Endothelial cell of umbilical vein (primary cell): ENCODE results near the gene NKIRAS1. TPM values are rescaled to one million over a fixed set of nuclear protein-coding genes. Genes with fewer than 3 reads are reported as not detected.

Experiments
- BruUV-seq: library from RNA; stranded (reverse); fragments of 400-500 nt; replicated peaks from 2 replicates; lab custom pipeline; 2021; lab: Mats Ljungman, UMichigan
- CTCF ChIA-PET: fragments of 300-600, 350-600 bp; sonication (Branson Sonifier 250); formaldehyde crosslinking; loops from one replicate; lab custom pipeline; 2021; ENCODE audit warnings: antibody characterized with exemption, inconsistent platforms; lab: Charles Lee
- POLR2A ChIA-PET: fragments of 300-600, 350-600 bp; sonication (Branson Sonifier 250); formaldehyde crosslinking; loops from one replicate; lab custom pipeline; 2021; ENCODE audit warnings: antibody characterized with exemption, inconsistent platforms; lab: Charles Lee
- DNase-seq: peaks from one replicate; pipeline ENCODE4 v3.0.0-alpha.2; 2011; ENCODE audit warnings: low read depth, low spot score
- FAIRE-seq: peaks from 2 replicates; lab custom pipeline; 2011; peaks lifted over from hg19 to GRCh38; lab: Jason Lieb, UNC
- H2AFZ ChIP-seq: 2 replicates; pipeline ENCODE4 v1.6.0; 2012; ENCODE audit warnings: low read depth, low read length, control low read depth, inconsistent platforms
- H3K27ac ChIP-seq: 2 replicates; pipeline ENCODE4 v1.5.1; 2011; ENCODE audit warnings: low read depth, mild to moderate bottlenecking, control low read depth, low read length, moderate library complexity; ENCODE audit not compliant: insufficient read depth
- H3K27me3 ChIP-seq, 2 experiments: 2 replicates each; pipeline versions ENCODE4 v1.6.0 to v1.6.1; 2011; ENCODE audit warnings: low read length in 2 of 2, mixed read lengths in 1 of 2; ENCODE audit not compliant: control insufficient read depth in 2 of 2, insufficient read depth in 2 of 2
- H3K36me3 ChIP-seq, 2 experiments: 2 replicates in 1 of 2; 3 replicates in 1 of 2; pipeline ENCODE4 v1.5.1; 2011; ENCODE audit warnings: low read length in 2 of 2, mild to moderate bottlenecking in 1 of 2, moderate library complexity in 1 of 2; ENCODE audit not compliant: control insufficient read depth in 2 of 2, insufficient read depth in 2 of 2; ENCODE audit errors: extremely low read depth in 1 of 2
- H3K4me1 ChIP-seq: 3 replicates; pipeline ENCODE4 v1.5.1; 2011; ENCODE audit warnings: mild to moderate bottlenecking, low read length; ENCODE audit not compliant: control insufficient read depth, insufficient read depth; ENCODE audit errors: extremely low read depth
- H3K4me2 ChIP-seq: 2 replicates; pipeline ENCODE4 v1.6.1; 2011; ENCODE audit warnings: low read length, control low read depth, mixed read lengths; ENCODE audit not compliant: insufficient read depth
- H3K4me3 ChIP-seq, 3 experiments: fragments of 200-600 bp in 1 of 3; sonication (generic), shearing (Covaris generic) in 1 of 3; replicated peaks in 1 of 3; 2 replicates each; pipeline ENCODE4 v1.5.1; 2011 to 2016; ENCODE audit warnings: control low read depth in 3 of 3, low read length in 3 of 3, mild to moderate bottlenecking in 2 of 3, inconsistent platforms in 1 of 3, low read depth in 1 of 3, moderate library complexity in 1 of 3; ENCODE audit not compliant: insufficient read depth in 1 of 3
- H3K79me2 ChIP-seq: 2 replicates; pipeline ENCODE4 v1.6.0; 2012; ENCODE audit warnings: low read length, inconsistent platforms; ENCODE audit not compliant: control insufficient read depth, insufficient read depth
- H3K9ac ChIP-seq: replicated peaks from 2 replicates; pipeline ENCODE3; 2011; ENCODE audit warnings: low read length, control low read depth; ENCODE audit not compliant: insufficient read depth; ENCODE audit errors: extremely low read depth
- H3K9me1 ChIP-seq: replicated peaks from 3 replicates; pipeline ENCODE4 v1.6.0; 2011; ENCODE audit warnings: mild to moderate bottlenecking, low read length; ENCODE audit not compliant: control insufficient read depth, insufficient read depth; ENCODE audit errors: extremely low read depth
- H3K9me3 ChIP-seq: replicated peaks from 2 replicates; pipeline ENCODE4 v1.5.1; 2012; ENCODE audit warnings: low read length, inconsistent platforms; ENCODE audit not compliant: control insufficient read depth, insufficient read depth
- H4K20me1 ChIP-seq: replicated peaks from 2 replicates; pipeline ENCODE3; 2011; ENCODE audit warnings: mild to moderate bottlenecking, low read length; ENCODE audit not compliant: control insufficient read depth, insufficient read depth; ENCODE audit errors: extremely low read depth
- CTCF ChIP-seq, 2 donors: IDR thresholded peaks; 1 replicate in 1 of 2; 2 replicates in 1 of 2; pipeline ENCODE4 v1.5.1; 2011; ENCODE audit warnings: low read length in 2 of 2, mild to moderate bottlenecking in 2 of 2, moderate library complexity in 2 of 2, control low read depth in 1 of 2, inconsistent platforms in 1 of 2, low read depth in 1 of 2; ENCODE audit not compliant: insufficient read depth in 1 of 2; ENCODE audit errors: extremely low read depth in 1 of 2
- EZH2 ChIP-seq: IDR thresholded peaks from 2 replicates; pipeline ENCODE4 v1.6.1; 2012; ENCODE audit warnings: borderline replicate concordance, low read depth, mild to moderate bottlenecking, moderate library complexity, low read length, inconsistent platforms; ENCODE audit not compliant: severe bottlenecking
- FOS ChIP-seq: IDR thresholded peaks from 2 replicates; pipeline ENCODE4 v1.6.1; 2011; ENCODE audit warnings: mild to moderate bottlenecking, low read length, moderate library complexity, borderline replicate concordance; ENCODE audit not compliant: insufficient read depth
- GATA2 ChIP-seq: IDR thresholded peaks from 2 replicates; pipeline ENCODE4 v1.7.0; 2011; ENCODE audit warnings: low read depth, mild to moderate bottlenecking, moderate library complexity, mixed read lengths, low read length; ENCODE audit not compliant: insufficient read length, insufficient read depth
- JUN ChIP-seq: IDR thresholded peaks from 2 replicates; pipeline ENCODE4 v1.6.1; 2011; ENCODE audit warnings: borderline replicate concordance, low read depth; ENCODE audit not compliant: insufficient read length, insufficient read depth
- MAX ChIP-seq: IDR thresholded peaks from 2 replicates; pipeline ENCODE4 v1.6.1; 2011; ENCODE audit not compliant: insufficient read depth, insufficient read length
- MYC ChIP-seq: IDR thresholded peaks from one replicate; pipeline ENCODE4 v1.6.1; 2011; ENCODE audit warnings: mild to moderate bottlenecking, low read depth, low read length
- POLR2A ChIP-seq: IDR thresholded peaks from 2 replicates; pipeline ENCODE4 v1.6.1; 2012; ENCODE audit warnings: low read depth, mild to moderate bottlenecking, control low read depth, low read length
- POLR2AphosphoS5 ChIP-seq: IDR thresholded peaks from 2 replicates; pipeline ENCODE4 v1.6.1; 2012; ENCODE audit warnings: low read depth, mild to moderate bottlenecking, control low read depth, low read length, moderate library complexity; ENCODE audit not compliant: insufficient read depth
- dilution Hi-C: fragments of 300-500 bp; cut with MboI; formaldehyde crosslinking; loops from one replicate; pipeline ENCODE4 v1.15.0; 2019; ENCODE audit warnings: low sequenced_read_pairs; ENCODE audit not compliant: extremely low pct_ligation_motif_present
- intact Hi-C: fragments of 100-400 bp; cut with micrococcal nuclease; formaldehyde crosslinking; loops from one replicate; pipeline ENCODE4 v1.10.0; 2022
- polyA plus RNA-seq, 4 experiments: library from polyadenylated mRNA; depleted of rRNA in 3 of 4; stranded (reverse) in 3 of 4; unstranded in 1 of 4; fragments of >200 nt; gene quantifications; 2 replicates each; pipeline versions ENCODE4 v1.2.1 to v1.2.3, GENCODE V29; 2011 to 2012; ENCODE audit warnings: missing spikeins in 1 of 4
- total RNA-seq: library from RNA; stranded (reverse); gene quantifications from 2 replicates; pipeline ENCODE4 v1.2.3, GENCODE V29; 2021

Gene NKIRAS1
- total and polyA plus RNA-seq, 2 donors (not counting 3 experiments of a cell fraction or from before 2014, with no cell fraction given): 2.2 to 2.9 TPM

GRCh38 chr3:23934253-23934652, 17.5 kb upstream of the NKIRAS1 start:
- no TSS peak for BruUV-seq
- Histone ChIP-seq H3K79me2 (no peaks in the 10 kb centered on the region), H3K9me1 (no peaks in the 10 kb centered on the region), H4K20me1 (no peaks in the 10 kb centered on the region), H3K9me3 (no peaks in the 10 kb centered on the region), H3K36me3 (no peaks in the 10 kb centered on the region), H3K27ac (no peak overlapping the region), H3K4me1 (no peaks in the 10 kb centered on the region), H2AFZ (no peak overlapping the region), H3K9ac (no peak overlapping the region), H3K4me2 (no peak overlapping the region), H3K27me3 (peaks cover 0 to 5% of the 10 kb centered on the region in 2 experiments), H3K4me3 (no peak overlapping the region)
- no peak for FAIRE-seq
- dilution Hi-C loops: no loop called here
- ChIA-PET POLR2A (no interaction called here), CTCF (no interaction called here)
- TF ChIP-seq JUN (no peak), EZH2 (no peak), FOS (no peak), POLR2AphosphoS5 (no peak), CTCF (IDR thresholded peaks at IDR 0.05; ENCODE audit: extremely low read depth in 1 of 2, insufficient read depth in 1 of 2, low read depth in 1 of 2, low read length in 2 of 2) (no peak), GATA2 (no peak), MAX (no peak), POLR2A (no peak), MYC (no peak)
- intact Hi-C loops: no loop called here
- DNase-seq: no peak
